Measurements from ENCODE around the gene AXL. TPM values are rescaled to one million over a fixed set of nuclear protein-coding genes. Genes with fewer than 3 reads are reported as not detected.
"Not testable (repeated sequence)": the region's sequence is repeated elsewhere in the genome, so short reads cannot be mapped to it uniquely, and the experiment has no call there.

The AXL gene
- polyA plus RNA-seq = 1 to 10 TPM; 1.9 to 4.1 TPM

GRCh38 chr19:41218615-41219507, at the start of gene AXL:
Gene AXL (plus strand): TSS chr19:41219223. CDS start chr19:41219393, 170 bp downstream.
- peaks cover 8% of the 10 kb centered on the region in 2 donors for H3K4me1 ChIP-seq (ENCODE audit: control insufficient read depth in 2 of 2, insufficient read depth in 2 of 2, low read length in 1 of 2)
- peak within 1 kb of the TSS; percentile 45 to 59 for H3K4me3 ChIP-seq (ENCODE audit: low read depth in 1 of 2, low read length in 2 of 2)
- H3K27me3 ChIP-seq (ENCODE audit: control insufficient read depth in 1 of 2, insufficient read depth in 2 of 2, low read length in 2 of 2) = no peaks in the 10 kb centered on the region
- H3K27ac ChIP-seq (ENCODE audit: low read depth in 2 of 2, low read length in 1 of 2) = peak within 1 kb of the TSS; percentile 88 to 89
- 7% methylated on average over 25 to 32 of the region's 32 CpGs for WGBS, 2 donors
- no peaks in the 10 kb centered on the region for H3K9me3 ChIP-seq (ENCODE audit: control insufficient read depth in 2 of 2, insufficient read depth in 1 of 2, low read depth in 1 of 2, low read length in 1 of 2)
- H3K36me3 ChIP-seq (ENCODE audit: control insufficient read depth in 2 of 2, insufficient read depth in 2 of 2, low read length in 1 of 2) = peaks cover 0 to 3% of the 10 kb centered on the region in 2 donors

GRCh38 chr19:41172297-41173164, 46.5 kb upstream of the AXL start:
- Histone ChIP-seq H3K4me1 (ENCODE audit: control insufficient read depth in 2 of 2, insufficient read depth in 2 of 2, low read length in 1 of 2) (peaks cover 0 to 3% of the 10 kb centered on the region in 2 donors), H3K27me3 (ENCODE audit: control insufficient read depth in 1 of 2, insufficient read depth in 2 of 2, low read length in 2 of 2) (no peaks in the 10 kb centered on the region), H3K9me3 (ENCODE audit: control insufficient read depth in 2 of 2, insufficient read depth in 1 of 2, low read depth in 1 of 2, low read length in 1 of 2) (no peaks in the 10 kb centered on the region), H3K4me3 (ENCODE audit: low read depth in 1 of 2, low read length in 2 of 2) (no peak overlapping the region), H3K27ac (ENCODE audit: low read depth in 2 of 2, low read length in 1 of 2) (no peak overlapping the region), H3K36me3 (ENCODE audit: control insufficient read depth in 2 of 2, insufficient read depth in 2 of 2, low read length in 1 of 2) (no peaks in the 10 kb centered on the region)
- WGBS, 2 donors = 58 to 73% methylated on average over 6 of the region's 6 CpGs

- H3K4me1 ChIP-seq (ENCODE audit: control insufficient read depth in 2 of 2, insufficient read depth in 2 of 2, low read length in 1 of 2) = peaks cover 0 to 3% of the 10 kb centered on the region in 2 donors
- no peaks in the 10 kb centered on the region for H3K36me3 ChIP-seq (ENCODE audit: control insufficient read depth in 2 of 2, insufficient read depth in 2 of 2, low read length in 1 of 2)
- H3K27me3 ChIP-seq (ENCODE audit: control insufficient read depth in 1 of 2, insufficient read depth in 2 of 2, low read length in 2 of 2) = no peaks in the 10 kb centered on the region
- H3K4me3 ChIP-seq (ENCODE audit: low read depth in 1 of 2, low read length in 2 of 2) = no peak overlapping the region
- WGBS, 2 donors = 52 to 57% methylated on average over 15 of the region's 15 CpGs
- no peaks in the 10 kb centered on the region for H3K9me3 ChIP-seq (ENCODE audit: control insufficient read depth in 2 of 2, insufficient read depth in 1 of 2, low read depth in 1 of 2, low read length in 1 of 2)
- H3K27ac ChIP-seq (ENCODE audit: low read depth in 2 of 2, low read length in 1 of 2) = peak overlapping the region in 1 of 2 donors; percentile 74
Observed at GRCh38 chr19:41174297-41174928, 44.6 kb upstream of the AXL start.

- Histone ChIP-seq H3K36me3 (ENCODE audit: control insufficient read depth in 2 of 2, insufficient read depth in 2 of 2, low read length in 1 of 2) (no peaks in the 10 kb centered on the region), H3K27ac (ENCODE audit: low read depth in 2 of 2, low read length in 1 of 2) (peak overlapping the region; percentile 34 to 48), H3K9me3 (ENCODE audit: control insufficient read depth in 2 of 2, insufficient read depth in 1 of 2, low read depth in 1 of 2, low read length in 1 of 2) (no peaks in the 10 kb centered on the region), H3K4me3 (ENCODE audit: low read depth in 1 of 2, low read length in 2 of 2) (no peak overlapping the region), H3K4me1 (ENCODE audit: control insufficient read depth in 2 of 2, insufficient read depth in 2 of 2, low read length in 1 of 2) (peaks cover 0 to 3% of the 10 kb centered on the region in 2 donors), H3K27me3 (ENCODE audit: control insufficient read depth in 1 of 2, insufficient read depth in 2 of 2, low read length in 2 of 2) (no peaks in the 10 kb centered on the region)
- whole genome bisulfite sequencing, 2 donors = 22 to 28% methylated on average over 14 of the region's 14 CpGs
Observed at GRCh38 chr19:41175801-41176777, 42.9 kb upstream of the AXL start.

- H3K36me3 ChIP-seq (ENCODE audit: control insufficient read depth in 2 of 2, insufficient read depth in 2 of 2, low read length in 1 of 2); H3K4me3 ChIP-seq (ENCODE audit: low read depth in 1 of 2, low read length in 2 of 2); H3K27me3 ChIP-seq (ENCODE audit: control insufficient read depth in 1 of 2, insufficient read depth in 2 of 2, low read length in 2 of 2); H3K27ac ChIP-seq (ENCODE audit: low read depth in 2 of 2, low read length in 1 of 2); H3K9me3 ChIP-seq (ENCODE audit: control insufficient read depth in 2 of 2, insufficient read depth in 1 of 2, low read depth in 1 of 2, low read length in 1 of 2); H3K4me1 ChIP-seq (ENCODE audit: control insufficient read depth in 2 of 2, insufficient read depth in 2 of 2, low read length in 1 of 2): not testable (repeated sequence)
- WGBS, 2 donors = 80 to 83% methylated on average over 3 to 34 of the region's 34 CpGs
Observed at GRCh38 chr19:41180173-41180572, 38.9 kb upstream of the AXL start.

DNA sequence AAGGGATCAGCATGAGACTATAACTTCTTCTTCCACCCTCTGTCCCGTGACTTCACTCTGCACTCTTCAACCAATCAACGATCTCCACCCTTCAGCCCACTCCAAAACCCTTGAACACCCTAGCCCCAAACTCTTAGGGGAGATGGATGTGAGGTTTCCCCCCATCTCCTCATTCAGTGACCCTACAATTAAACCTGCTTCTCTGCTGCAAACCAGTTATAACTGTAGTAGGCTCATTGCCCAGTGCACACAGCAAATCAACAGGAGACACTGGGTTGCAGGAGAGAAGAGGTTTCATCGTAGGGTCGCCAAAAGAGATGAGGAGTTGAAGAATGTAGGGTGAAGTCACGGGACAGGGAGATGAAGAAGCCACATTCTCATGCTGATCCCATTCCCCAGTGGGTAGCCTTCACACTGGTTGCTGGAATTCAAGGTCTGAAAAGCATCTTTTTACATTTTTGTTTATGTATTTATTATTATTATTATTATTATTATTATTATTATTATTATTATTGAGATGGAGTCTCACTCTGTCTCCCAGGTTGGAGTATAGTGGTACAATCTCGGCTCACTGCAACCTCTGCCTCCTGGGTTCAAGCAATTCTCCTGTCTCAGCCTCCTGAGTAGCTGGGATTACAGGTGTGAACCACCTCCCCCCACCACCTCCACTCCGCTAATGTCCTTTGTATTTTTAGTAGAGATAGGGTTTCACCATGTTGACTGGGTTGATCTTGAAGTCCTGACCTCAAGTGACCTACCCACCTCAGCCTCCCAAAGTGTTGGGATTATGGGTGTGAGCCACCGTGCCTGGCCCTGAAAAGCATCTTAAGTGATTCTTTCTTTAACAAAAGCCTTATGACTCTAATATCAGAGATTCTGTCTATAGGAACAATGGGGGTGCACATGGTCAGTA, 31.8 kb upstream of the AXL start:
- H3K4me3 ChIP-seq (ENCODE audit: low read depth in 1 of 2, low read length in 2 of 2) = no peak overlapping the region
- H3K4me1 ChIP-seq (ENCODE audit: control insufficient read depth in 2 of 2, insufficient read depth in 2 of 2, low read length in 1 of 2) = no peaks in the 10 kb centered on the region
- WGBS, 2 donors = 76 to 81% methylated on average over 8 of the region's 8 CpGs
- H3K9me3 ChIP-seq (ENCODE audit: control insufficient read depth in 2 of 2, insufficient read depth in 1 of 2, low read depth in 1 of 2, low read length in 1 of 2) = no peaks in the 10 kb centered on the region
- no peaks in the 10 kb centered on the region for H3K36me3 ChIP-seq (ENCODE audit: control insufficient read depth in 2 of 2, insufficient read depth in 2 of 2, low read length in 1 of 2)
- no peaks in the 10 kb centered on the region for H3K27me3 ChIP-seq (ENCODE audit: control insufficient read depth in 1 of 2, insufficient read depth in 2 of 2, low read length in 2 of 2)
- H3K27ac ChIP-seq (ENCODE audit: low read depth in 2 of 2, low read length in 1 of 2) = no peak overlapping the region

DNA sequence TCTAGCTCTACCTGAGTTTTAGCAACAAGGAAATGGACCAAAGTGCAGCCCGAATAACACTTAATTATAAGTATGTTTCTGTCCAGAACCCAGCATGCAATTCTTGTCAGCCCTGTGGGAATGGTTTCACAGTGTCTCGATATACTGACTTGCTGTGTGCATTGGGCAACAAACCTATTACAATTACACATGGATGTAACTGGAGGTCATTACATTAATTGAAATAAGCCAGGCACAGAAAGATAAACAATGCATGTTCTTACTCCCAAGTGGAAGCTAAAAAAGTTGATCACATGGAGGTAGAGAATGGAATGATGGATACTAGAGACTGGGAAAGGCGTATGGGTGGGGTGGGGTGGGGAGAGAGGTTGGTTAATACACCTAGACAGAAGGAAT, 31.1 kb upstream of the AXL start:
- H3K9me3 ChIP-seq (ENCODE audit: control insufficient read depth in 2 of 2, insufficient read depth in 1 of 2, low read depth in 1 of 2, low read length in 1 of 2) = no peaks in the 10 kb centered on the region
- 75 to 85% methylated on average over 3 of the region's 3 CpGs for WGBS, 2 donors
- no peak overlapping the region for H3K4me3 ChIP-seq (ENCODE audit: low read depth in 1 of 2, low read length in 2 of 2)
- H3K36me3 ChIP-seq (ENCODE audit: control insufficient read depth in 2 of 2, insufficient read depth in 2 of 2, low read length in 1 of 2) = no peaks in the 10 kb centered on the region
- H3K27me3 ChIP-seq (ENCODE audit: control insufficient read depth in 1 of 2, insufficient read depth in 2 of 2, low read length in 2 of 2) = no peaks in the 10 kb centered on the region
- H3K4me1 ChIP-seq (ENCODE audit: control insufficient read depth in 2 of 2, insufficient read depth in 2 of 2, low read length in 1 of 2) = no peaks in the 10 kb centered on the region
- no peak overlapping the region for H3K27ac ChIP-seq (ENCODE audit: low read depth in 2 of 2, low read length in 1 of 2)

DNA sequence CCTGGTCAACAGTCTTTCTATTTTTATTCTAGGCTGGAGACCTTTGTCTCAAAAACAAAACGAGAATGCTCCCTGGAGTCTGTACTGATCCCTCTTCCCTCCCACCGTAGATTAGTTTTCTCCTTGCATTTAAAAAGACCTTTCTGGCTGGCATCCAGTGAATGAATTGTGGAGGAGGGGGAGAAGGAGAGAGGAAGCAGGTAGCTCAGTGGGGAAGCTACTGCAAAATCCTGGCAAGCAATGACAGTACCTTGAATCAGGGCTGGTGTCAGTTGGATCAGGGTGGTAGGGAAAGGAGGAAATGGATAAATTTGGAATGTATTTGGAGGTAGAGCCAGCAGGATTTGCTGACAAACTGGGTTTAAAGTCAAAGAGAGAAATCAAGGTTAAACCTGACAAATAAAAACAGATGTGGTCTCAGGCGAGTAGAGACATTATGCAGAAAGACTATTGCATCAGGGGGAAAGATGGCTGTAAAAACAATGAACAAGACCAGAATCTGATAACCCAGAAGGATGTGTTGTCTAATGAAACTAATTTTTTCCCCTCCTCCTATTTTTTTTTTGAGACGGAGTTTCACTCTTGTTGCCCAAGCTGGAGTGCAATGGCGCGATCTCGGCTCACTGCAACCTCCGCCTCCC, 29.5 kb upstream of the AXL start:
- H3K9me3 ChIP-seq (ENCODE audit: control insufficient read depth in 2 of 2, insufficient read depth in 1 of 2, low read depth in 1 of 2, low read length in 1 of 2) = no peaks in the 10 kb centered on the region
- no peaks in the 10 kb centered on the region for H3K36me3 ChIP-seq (ENCODE audit: control insufficient read depth in 2 of 2, insufficient read depth in 2 of 2, low read length in 1 of 2)
- no peaks in the 10 kb centered on the region for H3K4me1 ChIP-seq (ENCODE audit: control insufficient read depth in 2 of 2, insufficient read depth in 2 of 2, low read length in 1 of 2)
- WGBS, 2 donors = 55 to 66% methylated on average over 8 of the region's 8 CpGs
- no peaks in the 10 kb centered on the region for H3K27me3 ChIP-seq (ENCODE audit: control insufficient read depth in 1 of 2, insufficient read depth in 2 of 2, low read length in 2 of 2)
- H3K4me3 ChIP-seq (ENCODE audit: low read depth in 1 of 2, low read length in 2 of 2) = no peak overlapping the region
- H3K27ac ChIP-seq (ENCODE audit: low read depth in 2 of 2, low read length in 1 of 2) = no peak overlapping the region

Data from esophagus (tissue), 2 donors.